OCI-LY7 (cell line): Measurements from ENCODE around the gene PLXNA1. TPM values are rescaled to one million over a fixed set of nuclear protein-coding genes. Genes with fewer than 3 reads are reported as not detected.

ENCODE experiments used
- BruUV-seq: library from RNA; stranded (reverse); fragments of 400-500 nt; replicated peaks from 2 replicates; lab custom pipeline; 2021; lab: Mats Ljungman, UMichigan
- CTCF ChIA-PET: fragments of 300-600 bp; sonication (Branson Sonifier 250); formaldehyde crosslinking; loops from one replicate; lab custom pipeline; 2022; ENCODE audit warnings: antibody characterized with exemption; ENCODE audit not compliant: unreplicated experiment; lab: Charles Lee
- POLR2A ChIA-PET: fragments of 300-600 bp; sonication (Branson Sonifier 250); formaldehyde crosslinking; loops from one replicate; lab custom pipeline; 2022; ENCODE audit warnings: antibody characterized with exemption; lab: Charles Lee
- DNase-seq: peaks from one replicate; pipeline ENCODE4 v3.0.0-alpha.2; 2015; ENCODE audit warnings: low spot score
- H2AFZ ChIP-seq: fragments of 200-600 bp; sonication (generic), shearing (Covaris generic); 2 replicates; pipeline ENCODE4 v1.6.1; 2014; ENCODE audit warnings: mild to moderate bottlenecking, antibody characterized with exemption, low read length, moderate library complexity
- H3K27ac ChIP-seq: fragments of 200-600 bp; sonication (generic); 2 replicates; pipeline ENCODE4 v1.5.1; 2014; ENCODE audit warnings: mixed run types, low read depth, mild to moderate bottlenecking, moderate library complexity, low read length, inconsistent platforms; ENCODE audit not compliant: poor library complexity, severe bottlenecking
- H3K36me3 ChIP-seq: fragments of 200-600 bp; sonication (generic); 2 replicates; pipeline ENCODE4 v1.6.1; 2014; ENCODE audit warnings: mild to moderate bottlenecking, antibody characterized with exemption, low read length, moderate library complexity, mixed read lengths; ENCODE audit not compliant: insufficient read depth
- H3K4me1 ChIP-seq: fragments of 200-600 bp; sonication (generic); 2 replicates; pipeline ENCODE4 v1.5.1; 2014; ENCODE audit warnings: mild to moderate bottlenecking, low read length; ENCODE audit not compliant: insufficient read depth, poor library complexity, severe bottlenecking
- H3K4me2 ChIP-seq: fragments of 200-600 bp; sonication (generic); 2 replicates; pipeline ENCODE4 v1.6.1; 2014; ENCODE audit warnings: mild to moderate bottlenecking, low read length
- H3K4me3 ChIP-seq: fragments of 200-600 bp; sonication (generic); 2 replicates; pipeline ENCODE4 v1.5.1; 2014; ENCODE audit warnings: mild to moderate bottlenecking, low read depth, low read length; ENCODE audit not compliant: poor library complexity, severe bottlenecking
- H3K79me2 ChIP-seq: fragments of 200-600 bp; sonication (generic); 2 replicates; pipeline ENCODE4 v1.6.1; 2016; ENCODE audit warnings: low read depth, mild to moderate bottlenecking, low read length, moderate library complexity, mixed read lengths; ENCODE audit not compliant: insufficient read depth
- H3K9me2 ChIP-seq: fragments of 200-600 bp; sonication (generic); 2 replicates; pipeline ENCODE4 v1.6.1; 2016; ENCODE audit warnings: mild to moderate bottlenecking, low read length, mixed read lengths; ENCODE audit not compliant: insufficient read depth
- H3K9me3 ChIP-seq: fragments of 200-600 bp; sonication (generic); 2 replicates; pipeline ENCODE4 v1.6.1; 2014; ENCODE audit warnings: mild to moderate bottlenecking, mixed run types, low read length, mixed read lengths
- H4K20me1 ChIP-seq: fragments of 200-600 bp; sonication (generic); 2 replicates; pipeline ENCODE4 v1.6.1; 2014; ENCODE audit warnings: mild to moderate bottlenecking, antibody characterized with exemption, low read length, moderate library complexity, mixed read lengths; ENCODE audit not compliant: insufficient read depth
- CTCF ChIP-seq: fragments of 200-600 bp; sonication (generic); conservative IDR thresholded peaks from 2 replicates; pipeline ENCODE4 v1.5.1; 2014; ENCODE audit warnings: mild to moderate bottlenecking, antibody characterized with exemption, low read length, moderate library complexity, mixed read lengths
- EZH2phosphoT487 ChIP-seq: fragments of 200-600 bp; sonication (generic); IDR thresholded peaks from 2 replicates; pipeline ENCODE4 v1.6.1; 2018; ENCODE audit warnings: low read depth, borderline replicate concordance, mild to moderate bottlenecking, mixed run types, antibody characterized with exemption, low read length, moderate library complexity, mixed read lengths
- intact Hi-C: fragments of 100-400 bp; cut with micrococcal nuclease; formaldehyde crosslinking; loops from one replicate; pipeline ENCODE4 v1.10.0; 2022; ENCODE audit not compliant: unreplicated experiment
- total RNA-seq, 2 experiments: library from RNA; depleted of rRNA in 1 of 2; stranded (reverse); fragments of >200 nt in 1 of 2; shearing (Covaris generic) in 1 of 2; gene quantifications; 2 replicates each; pipeline ENCODE4 v1.2.3, GENCODE V29; 2014 to 2022

The PLXNA1 gene
- total RNA-seq, 2 experiments from 2014 or later = 3.6 to 4.4 TPM

- no peak overlapping the region for H3K4me3 ChIP-seq
- intact Hi-C loops = no loop called here
- ChIA-PET CTCF (no interaction called here), POLR2A (interaction anchor here (0.6 kb wide), 1 partner anchor 504 kb away, joined by 3 read pairs; no protein-coding TSS in a partner anchor)
- H3K27ac ChIP-seq = no peak overlapping the region
- H3K4me1 ChIP-seq = no peaks in the 10 kb centered on the region
- no peaks in the 10 kb centered on the region for H3K9me3 ChIP-seq
- BruUV-seq = no TSS peak
- no peak overlapping the region for H3K4me2 ChIP-seq
- no peaks in the 10 kb centered on the region for H4K20me1 ChIP-seq
- no peaks in the 10 kb centered on the region for H3K36me3 ChIP-seq
- H3K79me2 ChIP-seq = no peaks in the 10 kb centered on the region
- no peak overlapping the region for H2AFZ ChIP-seq
- no peak for TF ChIP-seq CTCF
- TF ChIP-seq EZH2phosphoT487 = no peak
- DNase-seq = no peak
- H3K9me2 ChIP-seq = no peaks in the 10 kb centered on the region
Observed at GRCh38 chr3:127025456-127025855, 42.5 kb downstream of the PLXNA1 start.

- Histone ChIP-seq H3K4me3 (no peak overlapping the region), H3K79me2 (no peaks in the 10 kb centered on the region), H3K4me2 (no peak overlapping the region), H3K36me3 (no peaks in the 10 kb centered on the region), H3K9me2 (no peaks in the 10 kb centered on the region), H3K27ac (no peak overlapping the region), H4K20me1 (no peaks in the 10 kb centered on the region), H2AFZ (no peak overlapping the region), H3K9me3 (no peaks in the 10 kb centered on the region), H3K4me1 (no peaks in the 10 kb centered on the region)
- no peak for TF ChIP-seq CTCF
- TF ChIP-seq EZH2phosphoT487 = no peak
- intact Hi-C loops = no loop called here
- POLR2A ChIA-PET = no interaction called here
- BruUV-seq = no TSS peak
- no peak for DNase-seq
- CTCF ChIA-PET = no interaction called here
Observed at GRCh38 chr3:127026036-127026435, 43.1 kb downstream of the PLXNA1 start.

GRCh38 chr3:127026661-127027060 lies 43.7 kb downstream of the PLXNA1 start:
- Histone ChIP-seq H2AFZ (no peak overlapping the region), H3K4me1 (no peaks in the 10 kb centered on the region), H3K27ac (no peak overlapping the region), H3K79me2 (no peaks in the 10 kb centered on the region), H3K36me3 (no peaks in the 10 kb centered on the region), H3K4me3 (no peak overlapping the region), H3K9me2 (no peaks in the 10 kb centered on the region), H3K9me3 (no peaks in the 10 kb centered on the region), H3K4me2 (no peak overlapping the region), H4K20me1 (no peaks in the 10 kb centered on the region)
- DNase-seq = no peak
- TF ChIP-seq EZH2phosphoT487 (no peak), CTCF (no peak)
- intact Hi-C loops = no loop called here
- BruUV-seq = no TSS peak
- POLR2A ChIA-PET = no interaction called here
- CTCF ChIA-PET = no interaction called here
